ENCODE results near the gene PDIA3.
"Not testable (repeated sequence)": the region's sequence is repeated elsewhere in the genome, so short reads cannot be mapped to it uniquely, and the experiment has no call there.

PDIA3 gene

DNA sequence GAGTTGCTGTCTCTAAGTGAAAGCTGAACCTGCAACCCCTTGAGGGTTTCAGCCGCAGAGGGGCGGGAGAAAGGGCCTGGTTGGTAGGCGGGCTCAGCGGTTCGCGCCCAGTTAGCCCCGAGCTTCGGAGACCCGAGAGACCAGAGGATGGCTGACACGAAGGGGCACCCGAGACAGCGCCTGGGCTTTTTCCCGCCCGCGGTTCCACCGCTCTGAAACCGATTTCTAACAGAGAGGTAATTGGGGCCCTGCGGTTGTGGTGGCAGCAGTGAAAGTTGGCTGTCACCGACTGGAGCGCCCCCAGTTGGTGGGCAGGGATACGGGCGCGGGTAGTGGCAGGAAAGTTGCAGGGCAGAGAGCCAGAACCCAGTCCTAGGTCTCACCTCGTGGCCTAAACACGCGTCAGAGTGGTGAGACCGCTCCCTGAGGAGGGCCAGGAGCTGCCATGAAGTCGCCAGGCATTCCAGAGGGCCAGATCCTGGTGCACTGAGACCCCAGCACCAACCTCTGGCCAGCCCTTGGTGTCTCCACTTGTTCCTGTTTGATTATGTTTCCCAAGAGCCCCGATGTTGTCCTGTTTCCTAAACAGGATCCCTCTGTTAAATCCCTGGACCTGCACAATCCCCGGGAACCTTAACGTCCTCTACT lies 31.2 kb downstream of the PDIA3 start:
- peak; percentile 80 for DNase-seq

DNA sequence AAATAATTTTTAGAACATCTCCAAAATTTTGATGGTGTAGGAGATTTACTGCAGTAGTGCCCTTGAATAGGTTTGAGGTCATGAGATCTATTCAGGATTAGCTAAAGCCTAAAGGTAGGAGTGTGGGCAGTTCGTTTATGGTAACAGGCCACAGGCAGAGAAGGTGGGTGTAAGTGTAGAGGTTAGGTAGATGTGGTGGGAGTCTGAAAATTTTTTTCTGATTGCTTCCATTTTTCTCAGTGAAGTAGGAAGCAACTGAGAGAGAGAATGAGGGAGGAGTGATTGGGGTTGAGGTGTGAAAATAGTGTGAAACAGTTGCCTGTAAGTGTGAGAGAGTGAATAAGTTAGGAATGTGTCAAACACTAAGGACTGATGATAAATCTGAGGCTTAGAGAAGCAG lies 32.8 kb downstream of the PDIA3 start:
- no peak for DNase-seq

DNA sequence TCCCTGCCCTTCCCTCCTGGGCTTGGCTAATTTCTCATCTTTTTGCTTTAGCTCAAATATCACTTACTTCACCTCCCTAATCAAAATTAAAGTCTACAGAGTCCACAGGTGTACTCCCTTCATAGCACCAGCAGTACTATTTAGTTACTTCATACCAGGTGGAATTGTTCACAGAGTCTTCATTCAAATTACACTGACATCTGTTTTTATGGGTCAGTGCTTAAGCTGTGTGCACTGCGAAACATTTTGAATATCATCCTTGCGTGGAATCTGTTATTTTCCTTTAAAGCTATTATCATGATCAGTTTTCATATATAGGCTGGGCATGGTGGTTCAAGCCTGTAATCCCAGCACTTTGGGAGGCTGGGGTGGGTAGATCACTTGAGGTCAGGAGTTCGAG lies 43.2 kb downstream of the PDIA3 start:
- no peak for DNase-seq

DNA sequence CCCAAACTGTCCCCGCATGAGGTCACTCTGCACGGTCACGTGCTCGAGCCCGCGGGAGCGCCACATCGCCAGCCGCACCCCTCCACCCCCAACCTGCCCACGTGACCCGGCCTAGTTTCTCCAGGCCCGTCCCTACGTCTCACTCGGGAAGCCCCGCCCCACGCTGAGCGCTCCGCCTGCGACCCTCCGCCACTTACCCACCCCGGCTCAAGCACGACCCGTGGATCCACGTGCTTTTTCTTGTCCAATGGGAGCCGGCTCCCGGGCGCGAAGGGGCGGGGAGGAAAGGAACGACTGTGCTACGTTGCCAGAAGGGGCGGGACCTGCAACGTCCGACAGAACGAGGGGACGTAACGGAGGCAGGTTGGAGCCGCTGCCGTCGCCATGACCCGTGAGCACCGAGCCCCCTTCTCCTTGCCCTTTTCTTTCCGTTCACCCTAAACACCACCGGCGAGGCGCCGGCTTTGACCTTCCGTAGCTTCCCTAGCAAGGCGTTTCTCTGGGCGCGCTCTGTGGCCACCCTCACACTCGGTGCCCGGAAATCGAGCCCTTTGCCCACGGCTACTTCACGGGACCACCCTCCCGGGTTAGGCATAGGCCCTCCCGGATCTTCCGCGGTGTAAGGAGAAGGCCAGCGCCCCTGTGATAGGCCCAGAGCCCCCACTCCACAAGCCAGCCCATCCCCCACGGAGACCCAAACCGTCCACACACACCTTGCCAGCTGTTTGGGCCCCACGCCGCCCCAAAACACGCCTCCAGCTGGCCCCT lies 45.9 kb downstream of the PDIA3 start, which contains the start of gene SERF2:
Gene SERF2, plus strand, starts transcription at position 328 of the 768 bp plus-strand sequence. Its CDS starts 57 bp downstream, at position 385.
- DNase-seq = peak; percentile 100

DNA sequence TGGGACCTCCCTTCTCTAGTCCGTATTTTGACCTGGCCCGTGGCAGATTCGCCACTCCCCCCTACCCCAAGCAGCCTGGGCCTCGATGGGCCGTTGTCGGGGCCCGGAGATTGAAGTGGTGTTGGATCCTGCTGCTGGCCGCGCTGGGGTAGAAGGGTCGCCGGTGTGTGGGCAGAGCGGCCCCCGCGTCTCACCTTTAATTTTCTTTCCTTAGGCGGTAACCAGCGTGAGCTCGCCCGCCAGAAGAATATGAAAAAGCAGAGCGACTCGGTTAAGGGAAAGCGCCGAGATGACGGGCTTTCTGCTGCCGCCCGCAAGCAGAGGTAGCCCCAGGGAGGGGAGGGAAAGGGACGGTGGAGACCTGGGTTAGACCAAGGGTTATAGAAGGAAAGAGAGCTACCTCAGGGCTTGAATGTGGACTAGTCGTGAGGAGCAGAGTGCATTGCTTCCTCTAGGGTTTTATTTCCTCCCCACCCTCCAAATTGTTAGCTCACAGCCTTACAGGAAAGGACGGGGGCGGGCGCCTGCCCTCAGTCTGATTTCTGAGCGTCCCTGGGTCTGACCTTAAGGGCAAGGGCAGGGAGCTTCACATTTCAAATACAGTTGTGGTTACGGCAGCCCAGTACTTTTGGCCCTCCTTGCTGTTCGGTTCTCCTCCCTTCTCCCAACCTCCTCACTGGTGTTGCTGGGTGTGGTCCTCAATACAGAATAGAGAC lies 46.7 kb downstream of the PDIA3 start:
- peak; percentile 40 for DNase-seq

DNA sequence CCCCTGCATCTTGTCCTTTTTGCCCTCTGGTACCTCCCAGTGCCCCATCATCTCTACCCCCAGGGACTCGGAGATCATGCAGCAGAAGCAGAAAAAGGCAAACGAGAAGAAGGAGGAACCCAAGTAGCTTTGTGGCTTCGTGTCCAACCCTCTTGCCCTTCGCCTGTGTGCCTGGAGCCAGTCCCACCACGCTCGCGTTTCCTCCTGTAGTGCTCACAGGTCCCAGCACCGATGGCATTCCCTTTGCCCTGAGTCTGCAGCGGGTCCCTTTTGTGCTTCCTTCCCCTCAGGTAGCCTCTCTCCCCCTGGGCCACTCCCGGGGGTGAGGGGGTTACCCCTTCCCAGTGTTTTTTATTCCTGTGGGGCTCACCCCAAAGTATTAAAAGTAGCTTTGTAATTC lies 47.4 kb downstream of the PDIA3 start:
- DNase-seq = no peak

DNA sequence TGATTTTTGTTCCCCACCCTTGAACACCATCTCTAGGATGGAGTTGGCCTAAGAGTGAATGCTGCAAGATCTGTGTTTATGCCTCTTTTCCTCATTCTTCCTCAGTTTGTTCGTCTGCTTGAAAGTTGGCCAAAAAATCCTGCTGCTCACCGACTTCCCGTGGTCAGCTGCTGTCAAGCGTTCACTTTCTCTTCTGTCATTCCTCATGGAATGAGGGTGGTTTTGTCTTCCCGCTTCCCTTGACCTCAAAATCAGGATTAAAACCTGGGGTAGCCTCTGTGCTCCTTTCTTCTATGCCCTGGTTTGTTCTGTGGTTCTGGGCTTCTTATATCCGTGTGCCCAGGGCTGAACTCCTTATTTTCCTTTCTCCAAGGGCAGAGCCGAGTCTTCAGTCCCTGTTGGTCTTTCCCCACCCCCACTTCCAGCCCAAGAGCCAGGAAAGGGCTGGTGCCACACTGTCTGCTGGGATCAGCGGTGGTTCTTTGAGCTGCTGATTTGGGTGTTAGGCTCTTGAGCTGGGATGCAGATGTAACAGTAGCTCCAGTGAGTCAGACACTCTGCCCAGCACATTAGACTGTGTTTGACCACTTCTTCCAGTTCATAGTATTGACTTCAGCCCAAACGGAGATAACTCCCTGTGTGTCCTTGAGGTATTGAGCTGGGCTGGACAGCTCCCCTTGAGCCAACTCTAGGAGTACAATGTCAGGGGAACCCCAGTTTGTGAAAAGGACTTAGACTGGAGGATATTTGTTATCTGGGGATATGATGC lies 48.2 kb downstream of the PDIA3 start:
- no peak for DNase-seq

DNA sequence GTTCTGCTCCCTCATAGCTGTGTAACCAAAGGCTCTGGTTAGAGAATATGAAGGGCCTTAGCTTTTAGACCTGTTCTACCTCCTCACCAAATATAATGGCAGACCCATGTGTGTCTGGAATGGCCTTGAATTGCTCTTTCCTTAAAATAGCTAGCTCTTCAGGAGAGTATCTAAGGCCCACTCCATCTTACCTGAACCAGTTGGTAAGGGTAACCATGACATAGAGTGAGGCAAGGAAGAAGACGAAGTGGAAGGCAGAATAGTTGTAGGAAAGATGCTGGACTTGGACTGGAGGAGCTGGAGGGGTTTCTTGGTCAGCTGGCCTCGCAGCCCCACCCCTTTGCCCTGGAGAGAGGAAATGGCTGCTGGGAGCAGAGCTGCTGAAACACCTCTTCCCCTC lies 49.0 kb downstream of the PDIA3 start:
- no peak for DNase-seq

DNA sequence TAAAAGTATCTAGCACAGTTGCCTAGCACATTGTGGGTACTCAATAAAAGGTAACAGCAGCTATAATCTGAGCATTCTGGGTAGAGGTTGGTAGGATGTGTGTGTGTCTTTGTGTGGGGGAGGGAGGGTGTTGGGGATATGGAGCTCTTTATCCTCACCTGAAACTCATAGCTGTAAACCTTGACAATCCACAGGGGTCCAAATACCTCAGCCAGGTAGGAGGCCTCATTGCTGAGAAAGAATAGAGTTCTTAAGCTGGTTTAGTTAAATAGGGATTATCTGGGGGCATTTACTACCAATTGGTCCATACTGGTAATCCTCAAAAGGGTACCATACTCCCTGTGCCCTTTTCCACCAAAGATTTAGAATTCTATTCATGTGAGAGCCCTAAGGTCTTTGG lies 49.8 kb downstream of the PDIA3 start:
- DNase-seq = no peak

DNA sequence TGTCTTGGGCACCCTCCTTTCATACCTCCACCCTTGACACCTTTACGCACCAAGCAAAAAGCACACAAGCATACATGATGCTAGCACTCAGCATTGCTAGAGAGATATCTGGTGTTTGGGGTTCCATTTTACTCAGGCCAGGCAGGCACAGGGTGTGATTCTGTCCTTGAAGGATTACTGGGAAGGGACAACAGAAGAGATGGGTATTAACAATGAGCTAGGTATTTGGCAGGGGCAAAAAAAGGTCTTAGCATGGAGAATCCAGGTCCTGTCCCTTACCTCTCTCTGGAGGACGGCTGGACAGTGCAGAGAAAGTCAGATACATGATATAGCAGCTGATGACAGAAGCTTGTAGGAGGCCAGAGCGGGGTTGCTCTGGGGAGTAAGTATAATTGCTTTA lies 50.3 kb downstream of the PDIA3 start:
- DNase-seq = no peak

DNA sequence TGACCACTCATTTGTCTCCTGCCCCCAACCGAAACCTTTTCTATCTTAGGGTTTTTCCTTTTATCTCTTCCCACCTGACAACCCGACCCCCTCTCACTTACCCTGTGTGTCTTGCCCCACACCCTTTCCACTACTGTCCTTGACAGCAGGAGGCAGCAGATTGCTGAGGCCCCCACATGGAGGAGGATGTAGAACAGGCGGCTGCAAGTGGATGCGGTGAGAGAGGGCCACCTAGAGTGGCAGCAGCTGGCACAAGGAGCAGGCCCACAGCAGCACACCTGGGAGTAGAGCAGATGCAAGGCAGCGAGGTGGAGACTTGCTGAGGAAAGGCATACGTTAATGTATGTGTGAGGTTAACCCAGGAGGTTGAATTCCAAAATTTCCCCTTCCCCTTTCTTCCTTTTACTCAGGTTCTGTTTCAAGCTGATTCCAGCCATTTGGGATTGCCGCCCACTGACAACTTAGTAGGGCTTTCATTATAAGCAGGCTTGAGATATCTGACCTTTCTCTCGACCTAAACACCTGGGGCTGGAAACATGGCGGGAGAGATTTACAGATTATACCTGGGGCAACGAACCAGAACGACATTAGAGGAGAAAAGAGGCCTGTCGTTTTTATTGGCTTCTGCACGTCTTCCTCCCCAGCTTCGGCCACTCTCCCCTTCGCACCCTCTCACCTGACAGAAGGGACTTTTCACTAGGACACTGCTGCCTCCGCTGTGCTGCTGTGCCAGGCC lies 53.1 kb downstream of the PDIA3 start:
- DNase-seq = no peak

DNA sequence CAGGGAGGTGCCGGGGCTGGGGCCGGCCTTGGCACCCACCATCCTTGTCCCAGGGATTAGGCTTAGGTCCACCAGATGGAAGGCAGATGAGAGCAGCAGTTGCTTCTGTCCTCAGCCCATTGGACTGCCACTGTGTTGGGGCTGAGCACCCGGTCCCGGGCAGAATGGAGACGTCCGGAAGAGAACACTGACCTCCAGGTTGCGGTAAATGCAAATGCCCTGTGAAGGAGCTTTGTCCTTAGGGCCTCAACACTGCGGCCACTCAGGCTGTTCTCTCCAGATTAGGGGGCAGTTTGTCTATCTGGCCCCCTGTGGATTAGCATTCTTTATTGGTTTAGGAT lies 53.7 kb downstream of the PDIA3 start, which contains the start of gene SERINC4:
Gene SERINC4, minus strand, starts transcription at position 276 of the 341 bp plus-strand sequence. Its CDS starts 234 bp downstream, at position 42.
- DNase-seq = no peak

DNA sequence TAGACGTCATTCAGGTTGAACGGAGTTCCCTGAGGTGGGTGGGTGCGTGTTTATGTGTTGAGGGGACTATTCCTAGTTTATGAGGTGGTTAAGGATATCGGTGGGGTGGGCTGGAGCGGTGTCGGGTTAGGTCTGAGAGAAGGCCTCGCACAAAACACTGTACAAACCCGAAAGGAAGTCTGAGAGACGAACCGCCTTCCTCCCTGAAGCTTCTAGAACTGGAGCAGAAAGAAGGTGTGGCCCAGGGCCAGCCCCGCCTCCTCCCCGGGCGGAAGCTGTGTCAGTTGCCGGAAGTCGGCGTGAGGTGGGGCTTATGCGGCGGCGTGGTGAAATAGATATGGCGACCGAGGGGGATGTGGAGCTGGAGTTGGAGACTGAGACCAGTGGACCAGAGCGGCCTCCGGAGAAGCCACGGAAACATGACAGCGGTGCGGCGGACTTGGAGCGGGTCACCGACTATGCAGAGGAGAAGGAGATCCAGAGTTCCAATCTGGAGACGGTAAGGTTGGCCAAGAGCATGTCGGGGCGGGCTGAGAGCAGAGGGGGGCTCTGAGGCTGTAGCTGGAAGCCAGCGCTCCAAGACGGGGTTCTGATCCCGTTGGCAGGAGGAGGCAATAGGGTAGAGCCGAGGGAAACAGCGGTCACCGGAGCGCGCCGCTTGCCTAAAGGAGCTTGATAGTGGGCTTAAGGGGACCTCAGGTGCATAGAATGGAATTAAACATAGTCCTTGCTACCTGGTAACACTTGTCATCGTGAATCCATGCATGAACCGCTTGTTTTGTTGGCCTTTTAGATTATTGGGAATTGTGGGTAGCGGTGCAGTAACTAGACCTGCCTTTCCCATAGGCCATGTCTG lies 54.3 kb downstream of the PDIA3 start, which contains the start of gene HYPK:
Gene HYPK, plus strand, starts transcription at position 314 of the 856 bp plus-strand sequence. Its CDS starts 24 bp downstream, at position 338.
- peak; percentile 93 for DNase-seq

DNA sequence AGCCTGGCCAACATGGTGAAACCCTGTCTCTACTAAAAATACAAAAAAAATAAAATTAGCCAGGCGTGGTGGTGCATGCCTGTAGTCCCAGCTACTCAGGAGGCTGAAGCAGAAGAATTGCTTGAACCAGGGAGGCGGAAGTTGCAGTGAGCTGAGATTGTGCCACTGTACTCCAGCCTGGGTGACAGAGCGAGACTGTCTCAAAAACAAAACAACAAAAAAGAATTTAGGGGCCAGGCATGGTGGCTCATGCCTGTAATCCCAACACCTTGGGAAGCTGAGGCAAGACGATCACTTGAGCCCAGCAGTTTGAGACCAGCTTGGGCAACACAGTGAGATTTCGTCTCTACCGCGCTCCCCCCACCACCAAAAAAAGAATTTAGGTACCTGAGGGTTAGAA lies 56.4 kb downstream of the PDIA3 start:
- DNase-seq = not testable (repeated sequence)

DNA sequence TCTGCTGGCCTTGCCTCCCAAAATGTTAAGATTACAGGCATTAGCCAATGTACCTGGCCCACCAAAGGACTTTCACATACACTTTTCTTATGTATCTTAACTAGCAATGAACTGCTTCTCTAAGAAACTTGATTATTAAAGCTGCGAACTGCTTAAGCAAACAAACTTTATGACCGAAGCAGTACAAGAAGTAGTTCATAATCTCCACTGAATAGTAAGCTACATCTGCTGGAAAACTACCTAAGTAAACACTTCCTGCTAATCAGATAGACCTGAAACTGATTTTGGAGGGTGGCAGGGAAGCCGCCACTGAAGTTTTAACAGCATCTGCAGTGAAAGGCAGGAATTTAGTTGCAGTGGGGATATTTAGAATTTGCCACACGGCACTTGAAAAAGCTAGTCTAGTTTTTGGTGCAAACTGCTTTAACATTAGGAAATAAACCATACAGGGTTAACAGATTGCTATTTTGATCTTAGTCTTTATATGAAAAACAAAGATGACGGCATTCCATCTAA lies 62.3 kb downstream of the PDIA3 start:
- DNase-seq = no peak

DNA sequence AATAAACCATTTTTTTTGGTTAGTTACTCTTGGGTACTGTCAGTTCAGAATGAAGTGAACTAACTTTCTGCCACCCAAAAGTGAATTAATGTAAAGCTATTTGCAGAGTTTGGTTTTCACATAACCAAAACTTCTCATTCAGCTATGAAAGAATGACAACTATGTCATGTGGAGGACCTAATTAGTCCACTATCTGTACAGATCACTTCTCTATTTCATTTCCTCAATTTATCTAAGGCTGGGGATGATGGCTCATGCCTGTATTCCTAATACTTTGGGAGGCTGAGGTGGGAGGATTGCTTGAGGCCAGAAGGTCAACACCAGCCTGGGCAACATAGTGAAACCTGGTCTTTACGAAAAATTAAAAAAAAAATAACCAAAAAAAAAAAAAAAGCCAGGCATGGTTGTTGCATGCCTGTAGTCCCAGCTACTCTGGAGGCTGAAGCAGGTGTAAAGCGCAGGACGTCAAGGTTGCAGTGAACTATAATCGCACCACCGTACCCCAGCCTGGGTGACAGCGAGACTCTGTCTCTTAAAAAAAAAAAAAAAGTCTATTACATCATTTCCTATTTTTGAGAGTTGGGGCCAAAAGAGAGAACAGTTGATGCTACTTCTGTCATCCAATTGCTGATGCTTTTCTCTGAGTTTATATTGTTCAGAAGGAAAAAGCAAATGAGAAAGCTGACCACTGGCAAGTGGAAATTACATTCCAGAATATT lies 62.9 kb downstream of the PDIA3 start:
- DNase-seq = peak; percentile 60

DNA sequence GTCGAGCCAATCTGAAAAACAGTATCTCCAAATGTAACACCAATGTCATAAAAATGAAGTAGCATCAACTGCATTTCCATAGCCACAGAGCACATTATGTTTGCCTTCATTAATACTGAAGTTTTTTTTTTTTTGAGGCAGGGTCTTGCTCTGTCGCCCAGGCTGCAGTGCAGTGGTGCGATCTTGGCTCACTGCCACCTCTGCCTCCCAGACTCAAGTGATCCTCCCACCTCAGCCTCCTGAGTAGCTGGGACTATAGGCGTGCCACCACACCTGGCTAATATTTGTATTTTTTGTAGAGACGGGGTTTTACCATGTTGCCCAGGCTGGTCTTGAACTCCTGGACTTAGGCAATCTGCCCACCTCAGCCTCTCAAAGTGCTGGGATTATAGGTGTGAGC lies 68.8 kb downstream of the PDIA3 start:
- not testable (repeated sequence) for DNase-seq

DNA sequence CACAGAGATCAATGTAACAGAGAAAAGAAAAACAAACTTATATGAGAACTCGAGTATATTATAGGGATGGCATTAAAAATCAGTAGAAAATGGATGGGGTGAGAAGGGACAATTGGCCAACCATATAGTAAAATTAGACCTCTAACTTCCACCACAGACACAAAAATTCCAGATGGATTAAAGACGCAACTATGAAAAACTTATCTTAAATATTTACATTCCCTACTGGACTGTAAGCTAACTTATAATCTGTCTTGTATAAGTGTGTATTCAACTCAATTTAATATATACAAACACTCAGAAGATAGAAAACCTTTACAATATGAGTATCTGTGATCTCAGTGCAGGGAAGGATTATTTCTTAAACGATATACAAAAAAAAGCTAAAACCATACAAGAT lies 75.3 kb downstream of the PDIA3 start:
- DNase-seq = no peak

All from CD4-positive, alpha-beta T cell treated with Interferon gamma for 1 hour (primary cell).